TTC549 (cell line): ENCODE results near the gene CHMP2A.

Experiments used
- FAIRE-seq: peaks from 2 replicates; lab custom pipeline; 2012; peaks lifted over from hg19 to GRCh38; lab: Jason Lieb, UNC

The CHMP2A gene

GRCh38 chr19:58536852-58537798 lies 17.8 kb downstream of the CHMP2A start:
- FAIRE-seq: no peak

- no peak for FAIRE-seq
These were observed 19.0 kb downstream of the CHMP2A start for GRCh38 chr19:58535857-58536256.

GRCh38 chr19:58531034-58531840 lies 23.7 kb downstream of the CHMP2A start:
- no peak for FAIRE-seq

GRCh38 chr19:58529405-58529804 lies 25.5 kb downstream of the CHMP2A start:
- no peak for FAIRE-seq

GRCh38 chr19:58522709-58523108 lies 32.2 kb downstream of the CHMP2A start:
- no peak for FAIRE-seq

- no peak for FAIRE-seq
These were observed 33.3 kb downstream of the CHMP2A start for GRCh38 chr19:58521651-58522050.

- FAIRE-seq: no peak
These were observed 34.7 kb downstream of the CHMP2A start for GRCh38 chr19:58520257-58520599.

GRCh38 chr19:58519355-58520256 lies 35.3 kb downstream of the CHMP2A start, which contains the start of gene ZBTB45:
Gene ZBTB45, minus strand, starts transcription at chr19:58519810. Its CDS starts 2,137 bp downstream, at chr19:58517673.
- no peak for FAIRE-seq

GRCh38 chr19:58519087-58519354 lies 35.9 kb downstream of the CHMP2A start:
- no peak for FAIRE-seq

GRCh38 chr19:58518256-58519086 lies 36.4 kb downstream of the CHMP2A start:
- FAIRE-seq: no peak

GRCh38 chr19:58516964-58517833 lies 37.7 kb downstream of the CHMP2A start:
- no peak for FAIRE-seq

- FAIRE-seq: no peak
These were observed 38.6 kb downstream of the CHMP2A start for GRCh38 chr19:58516246-58516836.

- FAIRE-seq: no peak
These were observed 39.6 kb downstream of the CHMP2A start for GRCh38 chr19:58515259-58515658.

GRCh38 chr19:58514564-58515022 lies 40.3 kb downstream of the CHMP2A start:
- FAIRE-seq: no peak

GRCh38 chr19:58513694-58514563 lies 41.0 kb downstream of the CHMP2A start:
- no peak for FAIRE-seq

- FAIRE-seq: no peak
These were observed 41.7 kb downstream of the CHMP2A start for GRCh38 chr19:58513213-58513693.

- no peak for FAIRE-seq
These were observed 43.3 kb downstream of the CHMP2A start, which contains the start of gene SLC27A5 for GRCh38 chr19:58511353-58512208. Gene SLC27A5, minus strand, starts transcription at chr19:58511992. Its CDS starts 37 bp downstream, at chr19:58511955.
